Measurements from ENCODE around the gene TDO2. TPM values are rescaled to one million over a fixed set of nuclear protein-coding genes. Genes with fewer than 3 reads are reported as not detected.
"Not testable (repeated sequence)": the region's sequence is repeated elsewhere in the genome, so short reads cannot be mapped to it uniquely, and the experiment has no call there.

The TDO2 gene
- total RNA-seq, 4 donors from 2014 or later: not detected

- no peak for TF ChIP-seq CTCF (IDR thresholded peaks at IDR 0.05)
- no peak for TF ChIP-seq EP300 (IDR thresholded peaks at IDR 0.05)
- TF ChIP-seq POLR2AphosphoS5 (IDR thresholded peaks at IDR 0.05): no peak
- no peak for DNase-seq (ENCODE audit: extremely low spot score)
- Histone ChIP-seq H3K27ac (replicated peaks in 1 of 4) (no peak overlapping the region), H3K9me3 (no peaks in the 10 kb centered on the region), H3K36me3 (peaks cover 0 to 19% (median 0%) of the 10 kb centered on the region in 4 donors), H3K4me1 (no peaks in the 10 kb centered on the region), H3K27me3 (no peaks in the 10 kb centered on the region), H3K4me3 (no peak overlapping the region)
- intact Hi-C loops (cut with DNase I): no loop called here
- WGBS: 80% methylated on average over 1 of the region's 1 CpG
Measured at GRCh38 chr4:155921597-155921996, 18.1 kb downstream of the TDO2 start.

DNA sequence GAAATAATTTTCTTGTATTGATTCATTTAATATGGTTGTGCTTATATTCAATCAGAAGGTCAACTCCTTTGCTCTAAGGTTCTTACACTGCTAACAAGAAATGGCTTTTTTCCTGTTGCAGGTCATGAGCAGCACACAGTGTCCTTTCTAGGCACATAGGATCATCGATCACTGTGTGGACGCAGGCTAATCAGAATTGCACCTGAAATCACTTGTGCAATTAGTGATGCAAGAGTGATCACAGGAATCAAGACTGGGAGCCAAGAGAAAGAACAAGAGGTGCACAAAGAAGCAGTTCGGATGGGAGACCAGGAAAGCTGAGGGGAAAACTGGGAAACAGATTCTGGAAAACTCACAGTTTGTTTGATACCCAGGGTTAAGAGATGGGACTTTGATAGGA is 21.1 kb downstream of the TDO2 start:
- 67% methylated on average over 3 of the region's 3 CpGs for WGBS
- Histone ChIP-seq H3K27me3 (no peaks in the 10 kb centered on the region), H3K9me3 (no peaks in the 10 kb centered on the region), H3K4me3 (no peak overlapping the region), H3K36me3 (peaks cover 0 to 41% (median 8%) of the 10 kb centered on the region in 4 donors), H3K4me1 (no peaks in the 10 kb centered on the region), H3K27ac (replicated peaks in 1 of 4) (no peak overlapping the region)
- intact Hi-C loops (cut with DNase I): no loop called here
- no peak for TF ChIP-seq EP300 (IDR thresholded peaks at IDR 0.05)
- TF ChIP-seq CTCF (IDR thresholded peaks at IDR 0.05): no peak
- TF ChIP-seq POLR2AphosphoS5 (IDR thresholded peaks at IDR 0.05): no peak
- no peak for TF ChIP-seq POLR2A (IDR thresholded peaks at IDR 0.05; ENCODE audit: low read depth)
- DNase-seq (ENCODE audit: extremely low spot score): no peak

DNA sequence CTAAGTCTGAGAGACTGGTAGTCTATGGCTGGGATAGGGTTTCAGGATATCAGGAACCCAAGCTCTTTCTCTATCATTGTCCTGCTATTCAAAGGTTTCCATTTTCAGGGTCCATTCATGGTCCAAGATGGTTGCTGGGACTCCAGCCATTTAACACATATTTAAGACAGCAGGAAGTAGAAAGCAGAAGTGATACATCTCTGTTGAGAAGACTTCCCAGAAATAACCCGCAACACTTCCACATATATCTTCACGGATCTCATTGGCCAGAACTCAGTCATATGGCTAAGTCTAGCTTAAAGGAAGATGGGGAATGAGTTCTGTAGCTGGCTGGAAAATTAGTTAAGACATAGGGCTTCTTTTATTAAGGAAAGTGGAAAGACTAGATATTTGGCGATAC is 26.3 kb downstream of the TDO2 start:
- Histone ChIP-seq H3K36me3 (peaks cover 0 to 44% (median 10%) of the 10 kb centered on the region in 4 donors), H3K4me1 (no peaks in the 10 kb centered on the region), H3K27me3 (no peaks in the 10 kb centered on the region), H3K4me3 (no peak overlapping the region), H3K9me3 (no peaks in the 10 kb centered on the region), H3K27ac (replicated peaks in 1 of 4) (no peak overlapping the region)
- TF ChIP-seq POLR2A (IDR thresholded peaks at IDR 0.05; ENCODE audit: low read depth) (no peak), EP300 (IDR thresholded peaks at IDR 0.05) (no peak), POLR2AphosphoS5 (IDR thresholded peaks at IDR 0.05) (no peak)
- no peak for DNase-seq (ENCODE audit: extremely low spot score)
- intact Hi-C loops (cut with DNase I): no loop called here
- WGBS: 100% methylated on average over 3 of the region's 3 CpGs

DNA sequence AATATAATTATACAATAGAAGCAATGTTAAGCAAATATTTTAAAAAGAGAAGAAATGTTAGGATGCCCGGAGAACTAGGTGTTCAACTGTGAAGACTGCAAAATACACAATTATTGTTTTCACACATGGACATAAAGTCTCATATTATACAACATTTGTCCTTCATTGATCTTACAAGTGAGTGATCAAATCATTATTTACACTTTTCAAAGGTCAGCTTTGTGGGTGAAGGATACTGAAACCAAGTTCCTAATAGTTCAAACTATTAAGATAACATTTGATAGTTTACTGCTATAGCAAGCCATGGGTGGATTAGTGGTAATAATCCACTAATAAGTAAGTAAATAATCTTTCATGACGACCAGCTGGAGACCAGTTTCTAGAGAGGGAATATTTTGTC is 26.8 kb downstream of the TDO2 start:
- H3K4me3 ChIP-seq: no peak overlapping the region
- no peak for TF ChIP-seq POLR2A (IDR thresholded peaks at IDR 0.05; ENCODE audit: low read depth)
- TF ChIP-seq POLR2AphosphoS5 (IDR thresholded peaks at IDR 0.05): no peak
- TF ChIP-seq CTCF (IDR thresholded peaks at IDR 0.05): no peak
- no peak for TF ChIP-seq EP300 (IDR thresholded peaks at IDR 0.05)
- no peaks in the 10 kb centered on the region for H3K4me1 ChIP-seq
- no peak overlapping the region for H3K27ac ChIP-seq (replicated peaks in 1 of 4)
- DNase-seq (ENCODE audit: extremely low spot score): no peak
- H3K36me3 ChIP-seq: peaks cover 0 to 41% (median 10%) of the 10 kb centered on the region in 4 donors
- no peaks in the 10 kb centered on the region for H3K27me3 ChIP-seq
- WGBS: 92% methylated on average over 2 of the region's 2 CpGs
- intact Hi-C loops (cut with DNase I): no loop called here
- no peaks in the 10 kb centered on the region for H3K9me3 ChIP-seq

GRCh38 chr4:155931634-155932033 is 28.1 kb downstream of the TDO2 start:
- Histone ChIP-seq H3K4me3 (no peak overlapping the region), H3K27me3 (no peaks in the 10 kb centered on the region), H3K36me3 (peaks cover 0 to 36% (median 10%) of the 10 kb centered on the region in 4 donors), H3K4me1 (no peaks in the 10 kb centered on the region), H3K27ac (replicated peaks in 1 of 4) (no peak overlapping the region), H3K9me3 (no peaks in the 10 kb centered on the region)
- intact Hi-C loops (cut with DNase I): no loop called here
- no peak for TF ChIP-seq CTCF (IDR thresholded peaks at IDR 0.05)
- DNase-seq (ENCODE audit: extremely low spot score): no peak
- WGBS: 95% methylated on average over 4 of the region's 4 CpGs

- intact Hi-C loops (cut with DNase I); H3K4me1 ChIP-seq; H3K27me3 ChIP-seq; H3K9me3 ChIP-seq; H3K4me3 ChIP-seq; H3K27ac ChIP-seq (replicated peaks in 1 of 4); DNase-seq (ENCODE audit: extremely low spot score): not testable (repeated sequence)
- WGBS: 87% methylated on average over 4 of the region's 4 CpGs
- H3K36me3 ChIP-seq: peaks cover 0 to 36% (median 6%) of the 10 kb centered on the region in 4 donors
Measured at GRCh38 chr4:155934634-155935033, 31.1 kb downstream of the TDO2 start.
